Caco-2 (cell line): ENCODE measurements around the gene OR6K3. TPM values are rescaled to one million over a fixed set of nuclear protein-coding genes. Genes with fewer than 3 reads are reported as not detected.

Experiments used
- BruUV-seq: library from RNA; stranded (reverse); fragments of 400-500 nt; replicated peaks from 2 replicates; lab custom pipeline; 2021; lab: Mats Ljungman, UMichigan
- CTCF ChIA-PET: fragments of 300-600 bp; sonication (Branson Sonifier 250); formaldehyde crosslinking; loops from one replicate; lab custom pipeline; 2022; ENCODE audit warnings: antibody characterized with exemption; lab: Charles Lee
- POLR2A ChIA-PET: fragments of 300-600 bp; sonication (Branson Sonifier 250); formaldehyde crosslinking; loops from one replicate; lab custom pipeline; 2022; ENCODE audit warnings: antibody characterized with exemption; lab: Charles Lee
- DNase-seq, 2 experiments: peaks; one replicate each; pipeline versions ENCODE4 v3.0.0 to v3.0.0-alpha.2; 2020 to 2022
- H3K27me3 ChIP-seq: replicated peaks from 2 replicates; pipeline ENCODE4 v1.6.0; 2011; ENCODE audit warnings: low read length; ENCODE audit not compliant: control insufficient read depth, insufficient read depth
- H3K36me3 ChIP-seq: 2 replicates; pipeline ENCODE4 v1.5.1; 2011; ENCODE audit warnings: low read length; ENCODE audit not compliant: control insufficient read depth, insufficient read depth
- H3K4me1 ChIP-seq: fragments of 250-450 bp; sonication (Bioruptor Pico); 2 replicates; pipeline ENCODE4 v1.5.1; 2020; ENCODE audit warnings: mild to moderate bottlenecking
- H3K4me3 ChIP-seq: 2 replicates; pipeline ENCODE4 v1.5.1; 2011; ENCODE audit warnings: low read depth, mild to moderate bottlenecking, control low read depth, low read length
- H3K9me3 ChIP-seq: fragments of 250-450 bp; sonication (Bioruptor Pico); 2 replicates; pipeline ENCODE4 v1.5.1; 2020; ENCODE audit warnings: mild to moderate bottlenecking, moderate library complexity
- H3K27ac Mint-ChIP-seq: one replicate; pipeline ENCODE4 v1.8.0; 2022; ENCODE audit warnings: mixed read lengths; ENCODE audit not compliant: unreplicated experiment
- H3K27me3 Mint-ChIP-seq: one replicate; pipeline ENCODE4 v1.8.0; 2022; ENCODE audit warnings: mixed read lengths; ENCODE audit not compliant: insufficient read depth, unreplicated experiment
- H3K36me3 Mint-ChIP-seq: one replicate; pipeline ENCODE4 v1.8.0; 2022; ENCODE audit warnings: mild to moderate bottlenecking, mixed read lengths; ENCODE audit not compliant: insufficient read depth, unreplicated experiment
- H3K4me1 Mint-ChIP-seq: one replicate; pipeline ENCODE4 v1.8.0; 2022; ENCODE audit warnings: low read depth, mixed read lengths; ENCODE audit not compliant: unreplicated experiment
- H3K4me3 Mint-ChIP-seq: one replicate; pipeline ENCODE4 v1.8.0; 2022; ENCODE audit warnings: mild to moderate bottlenecking, moderate library complexity, mixed read lengths; ENCODE audit not compliant: unreplicated experiment
- H3K9me3 Mint-ChIP-seq: one replicate; pipeline ENCODE4 v1.8.0; 2022; ENCODE audit warnings: mixed read lengths; ENCODE audit not compliant: unreplicated experiment
- intact Hi-C: fragments of 100-400 bp; cut with micrococcal nuclease; formaldehyde crosslinking; loops from one replicate; pipeline ENCODE4 v1.10.0; 2022; ENCODE audit not compliant: unreplicated experiment
- total RNA-seq: library from RNA; stranded (reverse); gene quantifications from 2 replicates; pipeline ENCODE4 v1.2.3, GENCODE V29; 2022
- TF ChIP-seq, protein P1 (sequence below), 2 experiments: fragments of 200-600 bp in 1 of 2; IDR thresholded peaks; 1 replicate in 1 of 2; 2 replicates in 1 of 2; pipeline versions ENCODE4 v1.5.1 to v1.8.0; 2011 to 2022; ENCODE audit warnings: antibody characterized with exemption in 1 of 2, control low read depth in 1 of 2, inconsistent platforms in 1 of 2, low read depth in 1 of 2, low read length in 1 of 2, mild to moderate bottlenecking in 1 of 2, moderate library complexity in 1 of 2; ENCODE audit not compliant: insufficient read depth in 1 of 2, severe bottlenecking in 1 of 2, unreplicated experiment in 1 of 2

Gene OR6K3
- total RNA-seq, 1 experiment from 2014 or later, result not detected

DNA sequence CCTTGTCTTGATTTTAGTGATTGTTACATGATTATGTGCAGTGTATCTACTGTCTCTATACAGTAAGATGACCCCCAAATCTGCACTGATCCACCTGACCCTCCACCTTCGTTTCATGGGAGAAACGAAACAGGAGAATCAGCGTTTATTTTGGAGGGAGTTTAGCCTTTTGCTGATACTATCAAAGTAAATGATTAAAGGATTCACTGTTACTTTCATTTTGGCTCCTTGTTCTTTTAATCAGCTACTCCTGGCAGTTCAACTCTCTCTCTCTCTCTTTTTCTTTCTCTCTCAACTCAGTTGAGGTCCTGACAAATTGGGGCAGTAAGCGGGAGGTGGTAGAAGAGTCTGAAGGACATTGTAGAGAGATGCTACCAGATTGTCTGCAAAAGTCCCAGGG, 9.9 kb upstream of the OR6K3 start:
- no peak overlapping the region for H3K27ac Mint-ChIP-seq
- intact Hi-C loops, result no loop called here
- no peaks in the 10 kb centered on the region for H3K27me3 ChIP-seq
- H3K9me3 ChIP-seq, result no peaks in the 10 kb centered on the region
- no peaks in the 10 kb centered on the region for H3K9me3 Mint-ChIP-seq
- BruUV-seq, result no TSS peak
- H3K36me3 ChIP-seq, result no peaks in the 10 kb centered on the region
- DNase-seq, result no peak
- no peaks in the 10 kb centered on the region for H3K36me3 Mint-ChIP-seq
- TF ChIP-seq, protein P1, sequence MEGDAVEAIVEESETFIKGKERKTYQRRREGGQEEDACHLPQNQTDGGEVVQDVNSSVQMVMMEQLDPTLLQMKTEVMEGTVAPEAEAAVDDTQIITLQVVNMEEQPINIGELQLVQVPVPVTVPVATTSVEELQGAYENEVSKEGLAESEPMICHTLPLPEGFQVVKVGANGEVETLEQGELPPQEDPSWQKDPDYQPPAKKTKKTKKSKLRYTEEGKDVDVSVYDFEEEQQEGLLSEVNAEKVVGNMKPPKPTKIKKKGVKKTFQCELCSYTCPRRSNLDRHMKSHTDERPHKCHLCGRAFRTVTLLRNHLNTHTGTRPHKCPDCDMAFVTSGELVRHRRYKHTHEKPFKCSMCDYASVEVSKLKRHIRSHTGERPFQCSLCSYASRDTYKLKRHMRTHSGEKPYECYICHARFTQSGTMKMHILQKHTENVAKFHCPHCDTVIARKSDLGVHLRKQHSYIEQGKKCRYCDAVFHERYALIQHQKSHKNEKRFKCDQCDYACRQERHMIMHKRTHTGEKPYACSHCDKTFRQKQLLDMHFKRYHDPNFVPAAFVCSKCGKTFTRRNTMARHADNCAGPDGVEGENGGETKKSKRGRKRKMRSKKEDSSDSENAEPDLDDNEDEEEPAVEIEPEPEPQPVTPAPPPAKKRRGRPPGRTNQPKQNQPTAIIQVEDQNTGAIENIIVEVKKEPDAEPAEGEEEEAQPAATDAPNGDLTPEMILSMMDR (IDR thresholded peaks at IDR 0.05; ENCODE audit: insufficient read depth in 1 of 2, low read depth in 1 of 2, low read length in 1 of 2, severe bottlenecking in 1 of 2, unreplicated experiment in 1 of 2), result no peak
- H3K4me3 ChIP-seq, result no peak overlapping the region
- H3K4me1 ChIP-seq, result no peaks in the 10 kb centered on the region
- no peaks in the 10 kb centered on the region for H3K4me1 Mint-ChIP-seq
- H3K4me3 Mint-ChIP-seq, result no peak overlapping the region
- ChIA-PET POLR2A (no interaction called here), CTCF (no interaction called here)
- peaks cover 6% of the 10 kb centered on the region for H3K27me3 Mint-ChIP-seq

DNA sequence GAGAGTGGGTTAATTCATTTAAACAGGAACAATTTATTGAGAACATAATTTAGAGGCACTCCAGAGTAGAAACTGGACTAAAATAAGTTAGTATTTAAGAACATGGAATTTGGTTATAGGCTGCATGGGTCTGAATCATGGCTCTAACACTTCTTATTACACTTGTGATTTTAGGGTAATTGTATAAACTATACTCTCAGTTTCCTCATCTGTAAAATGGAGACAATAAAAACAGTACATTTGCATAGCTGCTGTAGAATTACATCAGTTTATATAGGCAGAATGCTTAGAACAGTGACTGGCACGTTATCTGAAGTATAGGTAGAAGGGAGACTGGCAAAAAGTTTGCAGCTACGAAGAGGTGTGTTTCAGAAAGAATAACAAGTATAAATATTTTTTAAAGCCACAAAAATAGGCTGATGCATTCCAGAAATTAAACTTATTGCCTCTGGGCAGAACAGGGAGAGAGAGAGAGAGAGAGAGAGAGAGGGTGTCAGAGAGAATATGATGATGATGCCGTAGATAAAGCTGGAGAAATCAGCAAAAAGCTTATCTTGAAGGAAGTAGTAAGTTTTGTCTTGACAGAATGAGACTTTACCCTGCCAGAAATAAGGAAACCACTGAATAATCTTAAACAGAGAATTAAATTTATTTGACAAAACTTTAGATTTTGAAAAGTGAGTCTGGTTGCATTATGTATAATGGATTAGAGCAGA, 8.1 kb upstream of the OR6K3 start:
- Mint-ChIP-seq H3K27ac (no peak overlapping the region), H3K4me3 (no peak overlapping the region), H3K9me3 (no peaks in the 10 kb centered on the region), H3K36me3 (no peaks in the 10 kb centered on the region), H3K4me1 (no peaks in the 10 kb centered on the region), H3K27me3 (peaks cover 6% of the 10 kb centered on the region)
- TF ChIP-seq, protein P1 (IDR thresholded peaks at IDR 0.05; ENCODE audit: insufficient read depth in 1 of 2, low read depth in 1 of 2, low read length in 1 of 2, severe bottlenecking in 1 of 2, unreplicated experiment in 1 of 2), result no peak
- DNase-seq, result no peak
- no TSS peak for BruUV-seq
- intact Hi-C loops, result no loop called here
- no peaks in the 10 kb centered on the region for H3K36me3 ChIP-seq
- ChIA-PET POLR2A (no interaction called here), CTCF (no interaction called here)
- no peaks in the 10 kb centered on the region for H3K27me3 ChIP-seq
- H3K4me3 ChIP-seq, result no peak overlapping the region
- H3K4me1 ChIP-seq, result no peaks in the 10 kb centered on the region
- no peaks in the 10 kb centered on the region for H3K9me3 ChIP-seq

DNA sequence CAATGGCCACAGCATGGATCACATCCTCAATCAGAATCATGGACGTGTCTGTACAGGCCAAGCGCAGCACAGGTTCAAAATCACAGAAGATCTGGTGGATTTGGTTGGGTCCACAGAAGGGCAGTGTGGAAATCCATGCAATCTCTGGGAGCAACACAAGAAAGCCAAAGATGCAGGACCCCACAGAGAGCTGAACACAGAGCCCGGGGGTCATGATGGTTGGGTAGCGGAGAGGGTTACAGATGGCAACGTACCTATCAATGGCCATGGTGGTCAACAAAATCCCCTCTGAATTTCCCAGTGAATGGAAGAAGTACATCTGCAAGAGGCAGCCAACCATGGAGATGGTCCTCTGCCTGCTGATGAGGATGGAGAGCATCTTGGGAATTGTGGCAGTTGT, 3.9 kb upstream of the OR6K3 start:
- BruUV-seq, result no TSS peak
- peaks cover 7% of the 10 kb centered on the region for H3K27me3 Mint-ChIP-seq

More for the DNA sequence above, 3.9 kb upstream of the OR6K3 start:
- TF ChIP-seq, protein P1 (IDR thresholded peaks at IDR 0.05; ENCODE audit: insufficient read depth in 1 of 2, low read depth in 1 of 2, low read length in 1 of 2, severe bottlenecking in 1 of 2, unreplicated experiment in 1 of 2), result no peak
- no peak for DNase-seq
- Mint-ChIP-seq H3K36me3 (no peaks in the 10 kb centered on the region), H3K27ac (no peak overlapping the region), H3K4me3 (no peak overlapping the region), H3K4me1 (no peaks in the 10 kb centered on the region), H3K9me3 (no peaks in the 10 kb centered on the region)
- CTCF ChIA-PET, result no interaction called here
- H3K36me3 ChIP-seq, result no peaks in the 10 kb centered on the region
- POLR2A ChIA-PET, result no interaction called here
- H3K4me3 ChIP-seq, result no peak overlapping the region
- no peaks in the 10 kb centered on the region for H3K4me1 ChIP-seq
- no peaks in the 10 kb centered on the region for H3K27me3 ChIP-seq
- intact Hi-C loops, result no loop called here
- no peaks in the 10 kb centered on the region for H3K9me3 ChIP-seq
